ENCODE measurements around the gene ARHGAP23.
"Not testable (repeated sequence)": the region's sequence is repeated elsewhere in the genome, so short reads cannot be mapped to it uniquely, and the experiment has no call there.

Gene ARHGAP23

GRCh38 chr17:38465391-38466345, 37.4 kb downstream of the ARHGAP23 start:
- no peak overlapping the region for H3K4me2 ChIP-seq
- no peaks in the 10 kb centered on the region for H4K20me1 ChIP-seq (ENCODE audit: insufficient read depth)
- no peaks in the 10 kb centered on the region for H3K4me1 ChIP-seq (ENCODE audit: low read depth, poor library complexity, severe bottlenecking)
- H3K36me3 ChIP-seq (ENCODE audit: insufficient read depth), result no peaks in the 10 kb centered on the region; the same call in 1 of the 2 replicates
- no peak overlapping the region for H3K27ac ChIP-seq
- no peaks in the 10 kb centered on the region for H3K27me3 ChIP-seq (ENCODE audit: insufficient read depth, low read depth)
- H3K4me3 ChIP-seq (IDR thresholded peaks at IDR 0.05; ENCODE audit: insufficient read depth, low read depth, low read length), result no peak overlapping the region
- H3K79me2 ChIP-seq (ENCODE audit: insufficient read depth, low read depth), result no peaks in the 10 kb centered on the region
- no peak overlapping the region for H2AFZ ChIP-seq (ENCODE audit: low read depth)
- no peak overlapping the region for H3K9ac ChIP-seq
- no peak for TF ChIP-seq CTCF (conservative IDR thresholded peaks at IDR 0.05; ENCODE audit: low read depth, low read length)

GRCh38 chr17:38466346-38467315, 38.4 kb downstream of the ARHGAP23 start:
- H3K4me2 ChIP-seq, result no peak overlapping the region
- H3K79me2 ChIP-seq (ENCODE audit: insufficient read depth, low read depth), result no peaks in the 10 kb centered on the region
- no peak overlapping the region for H3K27ac ChIP-seq
- no peak overlapping the region for H3K4me3 ChIP-seq (IDR thresholded peaks at IDR 0.05; ENCODE audit: insufficient read depth, low read depth, low read length)
- no peaks in the 10 kb centered on the region for H4K20me1 ChIP-seq (ENCODE audit: insufficient read depth)
- no peaks in the 10 kb centered on the region for H3K4me1 ChIP-seq (ENCODE audit: low read depth, poor library complexity, severe bottlenecking)
- no peaks in the 10 kb centered on the region for H3K27me3 ChIP-seq (ENCODE audit: insufficient read depth, low read depth)
- no peak overlapping the region for H3K9ac ChIP-seq
- H2AFZ ChIP-seq (ENCODE audit: low read depth), result no peak overlapping the region
- no peak for TF ChIP-seq CTCF (conservative IDR thresholded peaks at IDR 0.05; ENCODE audit: low read depth, low read length)
- no peaks in the 10 kb centered on the region; the same call in 1 of the 2 replicates for H3K36me3 ChIP-seq (ENCODE audit: insufficient read depth)

- Histone ChIP-seq H3K27me3 (ENCODE audit: insufficient read depth, low read depth) (no peaks in the 10 kb centered on the region), H3K36me3 (ENCODE audit: insufficient read depth) (no peaks in the 10 kb centered on the region; the same call in 1 of the 2 replicates), H4K20me1 (ENCODE audit: insufficient read depth) (no peaks in the 10 kb centered on the region), H3K4me1 (ENCODE audit: low read depth, poor library complexity, severe bottlenecking) (no peaks in the 10 kb centered on the region), H3K79me2 (ENCODE audit: insufficient read depth, low read depth) (no peaks in the 10 kb centered on the region), H3K27ac (no peak overlapping the region), H2AFZ (ENCODE audit: low read depth) (no peak overlapping the region), H3K4me3 (IDR thresholded peaks at IDR 0.05; ENCODE audit: insufficient read depth, low read depth, low read length) (no peak overlapping the region), H3K4me2 (no peak overlapping the region), H3K9ac (no peak overlapping the region)
- TF ChIP-seq CTCF (conservative IDR thresholded peaks at IDR 0.05; ENCODE audit: low read depth, low read length), result no peak
These were observed 39.2 kb downstream of the ARHGAP23 start for GRCh38 chr17:38467491-38467890.

GRCh38 chr17:38469875-38470274, 41.6 kb downstream of the ARHGAP23 start:
- no peak for TF ChIP-seq CTCF (conservative IDR thresholded peaks at IDR 0.05; ENCODE audit: low read depth, low read length)
- H3K27me3 ChIP-seq (ENCODE audit: insufficient read depth, low read depth), result no peaks in the 10 kb centered on the region
- no peak overlapping the region for H3K4me3 ChIP-seq (IDR thresholded peaks at IDR 0.05; ENCODE audit: insufficient read depth, low read depth, low read length)
- H4K20me1 ChIP-seq (ENCODE audit: insufficient read depth), result no peaks in the 10 kb centered on the region
- no peak overlapping the region for H3K27ac ChIP-seq
- no peak overlapping the region for H3K4me2 ChIP-seq
- H3K79me2 ChIP-seq (ENCODE audit: insufficient read depth, low read depth), result no peaks in the 10 kb centered on the region
- H3K4me1 ChIP-seq (ENCODE audit: low read depth, poor library complexity, severe bottlenecking), result no peaks in the 10 kb centered on the region
- no peaks in the 10 kb centered on the region; the same call in 1 of the 2 replicates for H3K36me3 ChIP-seq (ENCODE audit: insufficient read depth)
- no peak overlapping the region for H3K9ac ChIP-seq
- no peak overlapping the region for H2AFZ ChIP-seq (ENCODE audit: low read depth)

GRCh38 chr17:38471253-38471652, 43.0 kb downstream of the ARHGAP23 start:
- H3K79me2 ChIP-seq (ENCODE audit: insufficient read depth, low read depth); H3K4me2 ChIP-seq; H2AFZ ChIP-seq (ENCODE audit: low read depth); H3K9ac ChIP-seq; H3K4me3 ChIP-seq (IDR thresholded peaks at IDR 0.05; ENCODE audit: insufficient read depth, low read depth, low read length); H3K36me3 ChIP-seq (ENCODE audit: insufficient read depth); H3K4me1 ChIP-seq (ENCODE audit: low read depth, poor library complexity, severe bottlenecking); H3K27me3 ChIP-seq (ENCODE audit: insufficient read depth, low read depth); H4K20me1 ChIP-seq (ENCODE audit: insufficient read depth); H3K27ac ChIP-seq: not testable (repeated sequence)

- H3K27ac ChIP-seq; H4K20me1 ChIP-seq (ENCODE audit: insufficient read depth); H3K9ac ChIP-seq: not testable (repeated sequence)
These were observed 46.4 kb downstream of the ARHGAP23 start for GRCh38 chr17:38474666-38475065.

More at GRCh38 chr17:38474666-38475065, 46.4 kb downstream of the ARHGAP23 start:
- not testable (repeated sequence) for H3K4me2 ChIP-seq; H3K27me3 ChIP-seq (ENCODE audit: insufficient read depth, low read depth); H3K79me2 ChIP-seq (ENCODE audit: insufficient read depth, low read depth); H3K36me3 ChIP-seq (ENCODE audit: insufficient read depth); H3K4me1 ChIP-seq (ENCODE audit: low read depth, poor library complexity, severe bottlenecking); H3K4me3 ChIP-seq (IDR thresholded peaks at IDR 0.05; ENCODE audit: insufficient read depth, low read depth, low read length); H2AFZ ChIP-seq (ENCODE audit: low read depth)
